Measurements from ENCODE around the gene KMT5B. TPM values are rescaled to one million over a fixed set of nuclear protein-coding genes. Genes with fewer than 3 reads are reported as not detected.

Gene KMT5B
- total and polyA plus RNA-seq, 10 of the 15 experiments (the other 5 are each of a cell fraction or from before 2014, with no cell fraction given), result 4.7 to 21.8 (median 18.0) TPM

DNA sequence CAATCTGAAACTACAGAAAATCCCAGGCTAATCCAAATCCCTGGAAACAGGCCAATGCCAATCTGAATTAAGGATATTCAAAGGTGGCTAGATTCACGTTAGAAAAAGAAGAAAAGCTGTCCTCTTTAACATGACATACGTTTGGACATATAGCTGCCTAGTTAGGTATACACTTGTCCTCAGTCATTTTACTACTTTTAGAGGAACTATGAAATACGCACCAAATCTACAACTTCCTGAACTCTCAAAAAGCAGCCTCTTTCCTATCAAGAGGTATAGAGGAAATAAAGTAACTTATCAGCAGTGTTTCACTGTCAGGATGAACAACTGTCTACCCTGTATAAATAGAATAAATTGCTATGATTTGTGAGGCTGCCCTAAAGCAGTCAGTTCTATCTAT is 24.0 kb downstream of the KMT5B start:
- H3K27ac ChIP-seq (ENCODE audit: control insufficient read depth, insufficient read depth), result no peak overlapping the region
- ChIA-PET CTCF (no interaction called here), SMC1A (ENCODE audit: uncharacterized antibody, unreplicated experiment) (no interaction called here), RAD21 (ENCODE audit: unreplicated experiment) (no interaction called here), POLR2A (no interaction called here)
- ATAC-seq, result no peak
- intact Hi-C loops (cut with micrococcal nuclease; ENCODE audit: unreplicated experiment), result no loop called here
- no peaks in the 10 kb centered on the region for H4K20me1 ChIP-seq (ENCODE audit: control insufficient read depth, insufficient read depth)
- H3K36me3 ChIP-seq (ENCODE audit: control insufficient read depth in 2 of 2, insufficient read depth in 2 of 2, low read length in 1 of 2), result peaks cover 2 to 12% of the 10 kb centered on the region in 2 experiments; a peak in 3 of 4 replicates
- FAIRE-seq, result no peak
- H3K79me2 ChIP-seq (ENCODE audit: control insufficient read depth, insufficient read depth, low read length), result peaks cover 11% of the 10 kb centered on the region
- no peak overlapping the region for H3K4me3 ChIP-seq
- H3K9me3 ChIP-seq (replicated peaks; ENCODE audit: control insufficient read depth, insufficient read depth, low read length), result no peaks in the 10 kb centered on the region
- H3K4me2 ChIP-seq (ENCODE audit: control insufficient read depth, insufficient read depth), result no peak overlapping the region
- no peak overlapping the region for H2AFZ ChIP-seq (ENCODE audit: control insufficient read depth, low read depth, low read length)
- no peak overlapping the region for H3K9ac ChIP-seq (ENCODE audit: control insufficient read depth, insufficient read depth, low read length)
- TF ChIP-seq CREB1 (IDR thresholded peaks at IDR 0.05; ENCODE audit: low read depth), result no peak
- no peak for TF ChIP-seq TCF7 (IDR thresholded peaks at IDR 0.05; ENCODE audit: borderline replicate concordance)
- no peak for TF ChIP-seq POU2F2 (IDR thresholded peaks at IDR 0.05; ENCODE audit: borderline replicate concordance, low read depth, low read length)
- no peak for TF ChIP-seq CBX3 (IDR thresholded peaks at IDR 0.05; ENCODE audit: borderline replicate concordance, low read depth)
- no peak for TF ChIP-seq IKZF1 (conservative IDR thresholded peaks at IDR 0.05)
- no peak for TF ChIP-seq DPF2 (IDR thresholded peaks at IDR 0.05)
- WGBS (ENCODE audit: insufficient coverage, insufficient replicate concordance, low lambda C conversion rate, missing lambda C conversion rate), result 68% methylated on average over 3 of the region's 3 CpGs
- no peaks in the 10 kb centered on the region for H3K27me3 ChIP-seq (replicated peaks in 1 of 2; ENCODE audit: control insufficient read depth in 2 of 2, insufficient read depth in 2 of 2, low read length in 1 of 2)
- H3K4me1 ChIP-seq (ENCODE audit: control insufficient read depth, insufficient read depth, low read length), result peaks cover 8% of the 10 kb centered on the region; the same call in 1 of the 2 replicates
- DNase-seq (ENCODE audit: low read depth, low spot score), result no peak
- in situ Hi-C loops (cut with MboI), result no loop called here
- no TSS peak for BruUV-seq (replicated peaks)

DNA sequence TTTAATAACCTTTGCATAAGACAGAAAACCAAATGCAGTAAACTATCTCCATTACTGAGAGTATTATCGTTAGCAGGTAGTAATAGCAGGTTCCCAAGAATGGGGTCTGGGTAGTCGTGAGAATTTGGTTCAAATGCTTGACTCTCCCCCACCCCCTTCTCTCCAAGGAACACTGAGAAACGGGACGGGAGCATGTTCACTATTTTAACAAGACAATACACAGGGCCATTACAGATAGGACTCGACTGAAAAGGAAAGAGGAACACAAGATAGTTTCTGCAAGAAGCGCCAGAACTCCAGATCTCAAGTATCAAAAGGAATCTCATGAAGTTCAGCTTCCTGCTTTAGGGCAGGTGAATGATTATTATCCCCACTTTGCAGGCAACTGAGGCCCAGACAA is 27.0 kb downstream of the KMT5B start:
- Histone ChIP-seq H3K9me3 (replicated peaks; ENCODE audit: control insufficient read depth, insufficient read depth, low read length) (no peaks in the 10 kb centered on the region), H3K36me3 (ENCODE audit: control insufficient read depth in 2 of 2, insufficient read depth in 2 of 2, low read length in 1 of 2) (peaks cover 2 to 20% of the 10 kb centered on the region in 2 experiments), H3K4me1 (ENCODE audit: control insufficient read depth, insufficient read depth, low read length) (0 out of 2 replicates have a peak, but pooled peaks cover 4% of the 10 kb centered on the region), H3K79me2 (ENCODE audit: control insufficient read depth, insufficient read depth, low read length) (no peaks in the 10 kb centered on the region; the same call in none of the 2 replicates), H3K9ac (ENCODE audit: control insufficient read depth, insufficient read depth, low read length) (no peak overlapping the region), H2AFZ (ENCODE audit: control insufficient read depth, low read depth, low read length) (no peak overlapping the region), H3K4me3 (no peak overlapping the region), H3K27ac (ENCODE audit: control insufficient read depth, insufficient read depth) (no peak overlapping the region), H3K4me2 (ENCODE audit: control insufficient read depth, insufficient read depth) (no peak overlapping the region), H3K27me3 (replicated peaks in 1 of 2; ENCODE audit: control insufficient read depth in 2 of 2, insufficient read depth in 2 of 2, low read length in 1 of 2) (no peaks in the 10 kb centered on the region), H4K20me1 (ENCODE audit: control insufficient read depth, insufficient read depth) (no peaks in the 10 kb centered on the region)
- WGBS (ENCODE audit: insufficient coverage, insufficient replicate concordance, low lambda C conversion rate, missing lambda C conversion rate), result 88% methylated on average over 6 of the region's 6 CpGs
- DNase-seq (ENCODE audit: low read depth, low spot score) (no peak), FAIRE-seq (no peak), ATAC-seq (no peak)
- intact Hi-C loops (cut with micrococcal nuclease; ENCODE audit: unreplicated experiment) (no loop called here), in situ Hi-C loops (cut with MboI) (no loop called here)
- POLR2A ChIA-PET, result no interaction called here
- CTCF ChIA-PET, result interaction anchor here (0.6 to 1.3 kb wide), 4 partner anchors 8 to 38 kb away, joined by 3 to 4 read pairs (median 4); no protein-coding TSS in a partner anchor
- SMC1A ChIA-PET (ENCODE audit: uncharacterized antibody, unreplicated experiment), result interaction anchor here (0.6 kb wide), 1 partner anchor 547 kb away, joined by 3 read pairs; no protein-coding TSS in a partner anchor
- RAD21 ChIA-PET (ENCODE audit: unreplicated experiment), result no interaction called here
- no TSS peak for BruUV-seq (replicated peaks)
- TF ChIP-seq CHD4 (IDR thresholded peaks at IDR 0.05) (no peak), NR2C1 (IDR thresholded peaks at IDR 0.05) (no peak), SMAD1 (IDR thresholded peaks at IDR 0.05; ENCODE audit: low read depth, partially characterized antibody) (no peak), IKZF2 (IDR thresholded peaks at IDR 0.05) (no peak), NR2F1 (conservative IDR thresholded peaks at IDR 0.05) (no peak), YY1 (IDR thresholded peaks at IDR 0.05; ENCODE audit: low read depth, low read length) (no peak), CBX3 (IDR thresholded peaks at IDR 0.05; ENCODE audit: borderline replicate concordance, low read depth) (no peak), WRNIP1 (IDR thresholded peaks at IDR 0.05; ENCODE audit: borderline replicate concordance, low read depth, low read length) (no peak), ESRRA (IDR thresholded peaks at IDR 0.05; ENCODE audit: low read length) (no peak), TARDBP (IDR thresholded peaks at IDR 0.05; ENCODE audit: borderline replicate concordance) (no peak), NBN (IDR thresholded peaks at IDR 0.05) (no peak), TCF7 (IDR thresholded peaks at IDR 0.05; ENCODE audit: borderline replicate concordance) (no peak)
